A549 (cell line): ENCODE measurements around the gene NOL3. TPM values are rescaled to one million over a fixed set of nuclear protein-coding genes. Genes with fewer than 3 reads are reported as not detected.

Experiments
- ATAC-seq, 2 experiments: fragments of 200-7000 bp in 1 of 2; fragments of >200 bp in 1 of 2; cut with Nextera tagmentation in 1 of 2; cut with Tn5 transposase in 1 of 2; 3 replicates each; pipeline versions ENCODE4 v1.8.0 to v1.9.1; 2018 to 2020; ENCODE audit warnings: mild to moderate bottlenecking in 1 of 2, moderate library complexity in 1 of 2
- CTCF ChIA-PET: fragments of 300-600 bp; sonication (Branson Sonifier 250); formaldehyde crosslinking; extraction: SDS; loops from one replicate; lab custom pipeline; 2021; ENCODE audit warnings: antibody characterized with exemption, inconsistent platforms; lab: Yijun Ruan, JAX
- POLR2A ChIA-PET: fragments of 350-600 bp; formaldehyde crosslinking; extraction: SDS; loops from one replicate; lab custom pipeline; 2021; ENCODE audit warnings: antibody characterized with exemption, inconsistent platforms; lab: Yijun Ruan, JAX
- DNase-seq, 2 experiments: peaks; one replicate each; pipeline versions ENCODE4 v3.0.0 to v3.0.0-alpha.2; 2011 to 2016; ENCODE audit warnings: low read depth in 1 of 2, low spot score in 1 of 2
- FAIRE-seq: peaks from 2 replicates; lab custom pipeline; 2011; peaks lifted over from hg19 to GRCh38; lab: Jason Lieb, UNC
- H3K27ac ChIP-seq, 2 experiments: fragments of >200 bp; sonication (Bioruptor Twin); formaldehyde crosslinking; 3 replicates each; pipeline ENCODE4 v1.5.1; 2016 to 2017
- H3K4me1 ChIP-seq: fragments of >200 bp; sonication (Bioruptor Twin); formaldehyde crosslinking; 3 replicates; pipeline ENCODE4 v1.6.1; 2016
- H3K4me2 ChIP-seq: fragments of >200 bp; sonication (Bioruptor Twin); formaldehyde crosslinking; 3 replicates; pipeline ENCODE4 v1.6.1; 2016
- H3K4me3 ChIP-seq: fragments of >200 bp; sonication (Bioruptor Twin); formaldehyde crosslinking; 3 replicates; pipeline ENCODE4 v1.5.1; 2016
- H3K9me3 ChIP-seq: fragments of >200 bp; sonication (Bioruptor Twin); formaldehyde crosslinking; 3 replicates; pipeline ENCODE4 v1.6.1; 2016
- BHLHE40 ChIP-seq: IDR thresholded peaks from 2 replicates; pipeline ENCODE4 v1.6.1; 2012; ENCODE audit warnings: low read depth, low read length, inconsistent platforms
- CBX2 ChIP-seq: fragments of 200-600 bp; sonication (generic); IDR thresholded peaks from 2 replicates; pipeline ENCODE4 v1.6.1; 2016; ENCODE audit warnings: low read depth, mild to moderate bottlenecking, borderline replicate concordance
- CHD2 ChIP-seq: fragments of 150-350 bp; IDR thresholded peaks from 2 replicates; pipeline ENCODE4 v1.6.1; 2014; ENCODE audit warnings: low read length; ENCODE audit not compliant: partially characterized antibody
- CTCF ChIP-seq: fragments of >200 bp; sonication (Bioruptor Twin); formaldehyde crosslinking; IDR thresholded peaks from 3 replicates; pipeline ENCODE4 v1.5.1; 2016
- E2F6 ChIP-seq: IDR thresholded peaks from 2 replicates; pipeline ENCODE4 v1.6.1; 2012; ENCODE audit warnings: low read depth, borderline replicate concordance
- EHF ChIP-seq: fragments of 250-450 bp; sonication (Bioruptor Pico); IDR thresholded peaks from 2 replicates; pipeline ENCODE4 v1.5.0; 2020; ENCODE audit warnings: mild to moderate bottlenecking
- EHMT2 ChIP-seq: fragments of 200-600 bp; sonication (generic); IDR thresholded peaks from 2 replicates; pipeline ENCODE4 v1.6.1; 2016; ENCODE audit warnings: antibody characterized with exemption, low read depth, mild to moderate bottlenecking, moderate library complexity
- ELK1 ChIP-seq: fragments of 150-350 bp; IDR thresholded peaks from 2 replicates; pipeline ENCODE4 v1.6.1; 2014; ENCODE audit warnings: low read depth, mild to moderate bottlenecking, low read length
- EP300 ChIP-seq, 2 experiments: fragments of >200 bp; sonication (Bioruptor Twin); formaldehyde crosslinking; IDR thresholded peaks; 2 replicates in 1 of 2; 3 replicates in 1 of 2; pipeline ENCODE4 v1.6.1; 2016 to 2017
- FOXS1 ChIP-seq: fragments of 250-450 bp; sonication (Bioruptor Pico); IDR thresholded peaks from 2 replicates; pipeline ENCODE4 v1.5.0; 2020; ENCODE audit warnings: mild to moderate bottlenecking, moderate library complexity
- NFE2L2 ChIP-seq: fragments of 150-350 bp; conservative IDR thresholded peaks from 2 replicates; pipeline ENCODE4 v1.6.1; 2014; ENCODE audit warnings: low read length
- NPAS2 ChIP-seq: fragments of 250-450 bp; sonication (Bioruptor Pico); IDR thresholded peaks from 2 replicates; pipeline ENCODE4 v1.8.0; 2022; ENCODE audit warnings: mild to moderate bottlenecking, moderate library complexity, borderline replicate concordance
- POLR2AphosphoS2 ChIP-seq: conservative IDR thresholded peaks from 2 replicates; pipeline ENCODE4 v1.6.1; 2012; ENCODE audit warnings: low read length, improper control_type of control experiment, inconsistent platforms
- RAD21 ChIP-seq, 2 experiments: fragments of >200 bp in 1 of 2; sonication (Bioruptor Twin) in 1 of 2; formaldehyde crosslinking in 1 of 2; IDR thresholded peaks in 1 of 2; conservative IDR thresholded peaks in 1 of 2; 2 replicates in 1 of 2; 3 replicates in 1 of 2; pipeline ENCODE4 v1.6.1; 2012 to 2018; ENCODE audit warnings: inconsistent platforms in 1 of 2
- RCOR1 ChIP-seq: fragments of 150-350 bp; IDR thresholded peaks from 2 replicates; pipeline ENCODE4 v1.6.1; 2014; ENCODE audit warnings: antibody characterized with exemption, low read length, low read depth
- ZC3H11A ChIP-seq: fragments of 450-650 bp; IDR thresholded peaks from 2 replicates; pipeline ENCODE4 v1.6.1; 2014; ENCODE audit warnings: antibody characterized with exemption, mild to moderate bottlenecking
- ZFP36 ChIP-seq: fragments of 450-650 bp; IDR thresholded peaks from 2 replicates; pipeline ENCODE4 v1.6.1; 2014; ENCODE audit warnings: borderline replicate concordance; ENCODE audit not compliant: partially characterized antibody
- ZSCAN20 ChIP-seq: fragments of 250-450 bp; sonication (Bioruptor Pico); IDR thresholded peaks from 2 replicates; pipeline ENCODE4 v1.8.0; 2022; ENCODE audit warnings: mild to moderate bottlenecking, moderate library complexity
- WGBS: methylation state at CpG from one replicate; pipeline ENCODE4 v1.1.6; 2017; ENCODE audit errors: missing lambda C conversion rate; 5-methylcytosine and 5-hydroxymethylcytosine counted together
- polyA plus RNA-seq, 4 experiments: library from polyadenylated mRNA; depleted of rRNA in 3 of 4; stranded (reverse); fragments of >200 nt; fragmentation: RNase III in 1 of 4; extraction: RNeasy Plus Mini Kit Qiagen cat#74134 plus additional on column Dnase treatment in 1 of 4; gene quantifications; 2 replicates in 3 of 4; 3 replicates in 1 of 4; pipeline ENCODE4 v1.2.3, GENCODE V29; 2011 to 2017
- TF ChIP-seq, protein P1 (sequence below): fragments of >200 bp; sonication (Bioruptor Twin); formaldehyde crosslinking; IDR thresholded peaks from 2 replicates; pipeline ENCODE4 v1.6.1; 2016
- TF ChIP-seq, protein P2 (sequence below): fragments of 200-600 bp; sonication (generic); IDR thresholded peaks from 2 replicates; pipeline ENCODE4 v1.6.1; 2016; ENCODE audit warnings: antibody characterized with exemption, mild to moderate bottlenecking, moderate library complexity

NOL3 gene
- polyA plus RNA-seq, 2 of the 4 experiments (the other 2 are of a cell fraction): 22.6 to 39.1 TPM

GRCh38 chr16:67128887-67129286, 41.5 kb upstream of the NOL3 start:
- H3K27ac ChIP-seq: no peak overlapping the region
- ChIA-PET CTCF (interaction anchor here (0.9 to 3.6 kb wide), 7 partner anchors 10 to 152 kb away, joined by 3 to 18 read pairs (median 5); no protein-coding TSS in a partner anchor), POLR2A (no interaction called here)
- ATAC-seq (no peak), FAIRE-seq (no peak), DNase-seq (no peak)
- no peaks in the 10 kb centered on the region for H3K4me1 ChIP-seq
- no peak overlapping the region for H3K4me3 ChIP-seq
- TF ChIP-seq ZC3H11A (no peak), EHMT2 (no peak), POLR2AphosphoS2 (no peak), NPAS2 (CRISPR knock-in tag) (no peak), ZFP36 (no peak), ZSCAN20 (CRISPR knock-in tag) (no peak), E2F6 (no peak), RCOR1 (no peak), FOXS1 (CRISPR knock-in tag) (no peak), BHLHE40 (no peak), NFE2L2 (no peak), ELK1 (no peak), CBX2 (no peak), RAD21 (conservative IDR thresholded peaks at IDR 0.05 in 1 of 2, IDR thresholded peaks at IDR 0.05 in 1 of 2) (no peak), EP300 (IDR thresholded peaks at IDR 0.05) (no peak), CHD2 (no peak), CTCF (no peak), EHF (CRISPR knock-in tag) (no peak)
- TF ChIP-seq, protein P1, sequence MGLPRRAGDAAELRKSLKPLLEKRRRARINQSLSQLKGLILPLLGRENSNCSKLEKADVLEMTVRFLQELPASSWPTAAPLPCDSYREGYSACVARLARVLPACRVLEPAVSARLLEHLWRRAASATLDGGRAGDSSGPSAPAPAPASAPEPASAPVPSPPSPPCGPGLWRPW: no peak
- TF ChIP-seq, protein P2, sequence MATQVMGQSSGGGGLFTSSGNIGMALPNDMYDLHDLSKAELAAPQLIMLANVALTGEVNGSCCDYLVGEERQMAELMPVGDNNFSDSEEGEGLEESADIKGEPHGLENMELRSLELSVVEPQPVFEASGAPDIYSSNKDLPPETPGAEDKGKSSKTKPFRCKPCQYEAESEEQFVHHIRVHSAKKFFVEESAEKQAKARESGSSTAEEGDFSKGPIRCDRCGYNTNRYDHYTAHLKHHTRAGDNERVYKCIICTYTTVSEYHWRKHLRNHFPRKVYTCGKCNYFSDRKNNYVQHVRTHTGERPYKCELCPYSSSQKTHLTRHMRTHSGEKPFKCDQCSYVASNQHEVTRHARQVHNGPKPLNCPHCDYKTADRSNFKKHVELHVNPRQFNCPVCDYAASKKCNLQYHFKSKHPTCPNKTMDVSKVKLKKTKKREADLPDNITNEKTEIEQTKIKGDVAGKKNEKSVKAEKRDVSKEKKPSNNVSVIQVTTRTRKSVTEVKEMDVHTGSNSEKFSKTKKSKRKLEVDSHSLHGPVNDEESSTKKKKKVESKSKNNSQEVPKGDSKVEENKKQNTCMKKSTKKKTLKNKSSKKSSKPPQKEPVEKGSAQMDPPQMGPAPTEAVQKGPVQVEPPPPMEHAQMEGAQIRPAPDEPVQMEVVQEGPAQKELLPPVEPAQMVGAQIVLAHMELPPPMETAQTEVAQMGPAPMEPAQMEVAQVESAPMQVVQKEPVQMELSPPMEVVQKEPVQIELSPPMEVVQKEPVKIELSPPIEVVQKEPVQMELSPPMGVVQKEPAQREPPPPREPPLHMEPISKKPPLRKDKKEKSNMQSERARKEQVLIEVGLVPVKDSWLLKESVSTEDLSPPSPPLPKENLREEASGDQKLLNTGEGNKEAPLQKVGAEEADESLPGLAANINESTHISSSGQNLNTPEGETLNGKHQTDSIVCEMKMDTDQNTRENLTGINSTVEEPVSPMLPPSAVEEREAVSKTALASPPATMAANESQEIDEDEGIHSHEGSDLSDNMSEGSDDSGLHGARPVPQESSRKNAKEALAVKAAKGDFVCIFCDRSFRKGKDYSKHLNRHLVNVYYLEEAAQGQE: no peak
- H3K9me3 ChIP-seq: no peaks in the 10 kb centered on the region
- 77% methylated on average over 3 of the region's 3 CpGs for WGBS
- no peak overlapping the region for H3K4me2 ChIP-seq
